H1 (cell line): ENCODE results near the gene NGEF. TPM values are rescaled to one million over a fixed set of nuclear protein-coding genes. Genes with fewer than 3 reads are reported as not detected.

Experiments used
- CHD2 ChIP-seq: IDR thresholded peaks from 2 replicates; pipeline ENCODE4 v1.6.1; 2012; ENCODE audit warnings: low read length, improper control_type of control experiment
- KDM5A ChIP-seq: fragments of 200-600 bp; IDR thresholded peaks from 2 replicates; pipeline ENCODE4 v1.7.1; 2012; ENCODE audit warnings: mild to moderate bottlenecking, low read length, inconsistent platforms, mixed read lengths
- polyA plus RNA-seq, 7 experiments: library from polyadenylated mRNA; depleted of rRNA in 3 of 7; stranded (reverse) in 5 of 7; unstranded in 2 of 7; fragments of >200 nt in 5 of 7; fragments of 200-250 nt in 2 of 7; gene quantifications; 1 replicate in 5 of 7; 2 replicates in 1 of 7; 4 replicates in 1 of 7; pipeline versions ENCODE4 v1.2.1 to v1.2.3, GENCODE V29; 2011 to 2013; ENCODE audit warnings: missing spikeins in 2 of 7, mixed read lengths in 2 of 7
- total RNA-seq: library from RNA; stranded (reverse); fragmentation: NEBNext Ultra II Directional; extraction: Animal tissue kit (Norgen Biotek cat#: 25700); gene quantifications from 2 replicates; pipeline ENCODE4 v1.2.1, GENCODE V29; 2021
- TF ChIP-seq, protein P1 (sequence below): IDR thresholded peaks from 2 replicates; pipeline ENCODE4 v1.6.1; 2011; ENCODE audit warnings: low read depth, mild to moderate bottlenecking, low read length; ENCODE audit not compliant: insufficient read depth

Gene NGEF
- total and polyA plus RNA-seq, 2 of the 8 experiments (the other 6 are each of a cell fraction or from before 2014, with no cell fraction given), result 2.7 to 3.2 TPM

DNA sequence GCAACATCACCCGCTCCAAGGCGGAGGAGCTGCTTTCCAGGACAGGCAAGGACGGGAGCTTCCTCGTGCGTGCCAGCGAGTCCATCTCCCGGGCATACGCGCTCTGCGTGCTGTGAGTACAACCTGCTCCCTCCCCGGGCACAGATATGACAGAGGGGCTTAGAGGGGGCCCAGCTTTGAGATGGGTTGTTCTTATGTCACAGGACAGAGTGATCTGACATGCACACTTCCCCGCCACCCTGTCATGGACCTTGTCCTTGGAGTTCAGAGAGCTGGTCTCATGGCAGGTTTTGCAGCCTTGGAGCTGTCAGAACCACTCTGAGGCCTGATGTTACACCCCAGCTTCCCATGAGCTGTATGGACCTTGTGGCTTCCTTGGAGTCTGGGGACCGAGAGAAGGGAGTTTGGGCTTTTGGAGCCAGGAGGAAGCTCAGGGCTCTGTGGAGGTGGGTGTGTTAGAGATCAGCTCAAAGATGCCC lies 47.5 kb upstream of the NGEF start (continued):
- TF ChIP-seq KDM5A, result no peak
- TF ChIP-seq, protein P1, sequence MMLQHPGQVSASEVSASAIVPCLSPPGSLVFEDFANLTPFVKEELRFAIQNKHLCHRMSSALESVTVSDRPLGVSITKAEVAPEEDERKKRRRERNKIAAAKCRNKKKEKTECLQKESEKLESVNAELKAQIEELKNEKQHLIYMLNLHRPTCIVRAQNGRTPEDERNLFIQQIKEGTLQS, result no peak
- no peak for TF ChIP-seq CHD2
- TF ChIP-seq, all 59 proteins: peak for 0
